Astrocyte (in vitro differentiated cells and primary cell): ENCODE data around the gene NAA35.

Source experiments
- CTCF ChIP-seq: IDR thresholded peaks from 2 replicates; pipeline ENCODE4 v1.5.1; 2011; ENCODE audit warnings: low read depth, mild to moderate bottlenecking, inconsistent platforms, low read length, moderate library complexity; ENCODE audit not compliant: insufficient read depth
- EZH2 ChIP-seq: IDR thresholded peaks from 2 replicates; pipeline ENCODE4 v1.6.1; 2012; ENCODE audit warnings: mild to moderate bottlenecking, low read length, inconsistent platforms; ENCODE audit not compliant: insufficient read depth

GRCh38 chr9:86035827-86036440 lies 95.0 kb downstream of the NAA35 start:
- TF ChIP-seq EZH2 (no peak), CTCF (no peak)
